VCaP (cell line): Measurements from ENCODE around the gene CPZ.
A peak's percentile ranks its signal among the peaks of the same experiment; 100 is the strongest.

ENCODE experiments used
- H3K27ac ChIP-seq: fragments of 450-650 bp; 2 replicates; pipeline ENCODE4 v1.5.1; 2017
- TF ChIP-seq, protein P1 (sequence below): fragments of 450-650 bp; conservative IDR thresholded peaks from 2 replicates; pipeline ENCODE4 v1.5.1; 2017; ENCODE audit warnings: mild to moderate bottlenecking, moderate library complexity

Gene CPZ

GRCh38 chr4:8552581-8553205 lies 39.9 kb upstream of the CPZ start:
- no peak overlapping the region for H3K27ac ChIP-seq
- TF ChIP-seq, protein P1, sequence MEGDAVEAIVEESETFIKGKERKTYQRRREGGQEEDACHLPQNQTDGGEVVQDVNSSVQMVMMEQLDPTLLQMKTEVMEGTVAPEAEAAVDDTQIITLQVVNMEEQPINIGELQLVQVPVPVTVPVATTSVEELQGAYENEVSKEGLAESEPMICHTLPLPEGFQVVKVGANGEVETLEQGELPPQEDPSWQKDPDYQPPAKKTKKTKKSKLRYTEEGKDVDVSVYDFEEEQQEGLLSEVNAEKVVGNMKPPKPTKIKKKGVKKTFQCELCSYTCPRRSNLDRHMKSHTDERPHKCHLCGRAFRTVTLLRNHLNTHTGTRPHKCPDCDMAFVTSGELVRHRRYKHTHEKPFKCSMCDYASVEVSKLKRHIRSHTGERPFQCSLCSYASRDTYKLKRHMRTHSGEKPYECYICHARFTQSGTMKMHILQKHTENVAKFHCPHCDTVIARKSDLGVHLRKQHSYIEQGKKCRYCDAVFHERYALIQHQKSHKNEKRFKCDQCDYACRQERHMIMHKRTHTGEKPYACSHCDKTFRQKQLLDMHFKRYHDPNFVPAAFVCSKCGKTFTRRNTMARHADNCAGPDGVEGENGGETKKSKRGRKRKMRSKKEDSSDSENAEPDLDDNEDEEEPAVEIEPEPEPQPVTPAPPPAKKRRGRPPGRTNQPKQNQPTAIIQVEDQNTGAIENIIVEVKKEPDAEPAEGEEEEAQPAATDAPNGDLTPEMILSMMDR, result no peak

GRCh38 chr4:8553216-8553615 lies 39.3 kb upstream of the CPZ start:
- no peak overlapping the region for H3K27ac ChIP-seq
- TF ChIP-seq, protein P1, result no peak

DNA sequence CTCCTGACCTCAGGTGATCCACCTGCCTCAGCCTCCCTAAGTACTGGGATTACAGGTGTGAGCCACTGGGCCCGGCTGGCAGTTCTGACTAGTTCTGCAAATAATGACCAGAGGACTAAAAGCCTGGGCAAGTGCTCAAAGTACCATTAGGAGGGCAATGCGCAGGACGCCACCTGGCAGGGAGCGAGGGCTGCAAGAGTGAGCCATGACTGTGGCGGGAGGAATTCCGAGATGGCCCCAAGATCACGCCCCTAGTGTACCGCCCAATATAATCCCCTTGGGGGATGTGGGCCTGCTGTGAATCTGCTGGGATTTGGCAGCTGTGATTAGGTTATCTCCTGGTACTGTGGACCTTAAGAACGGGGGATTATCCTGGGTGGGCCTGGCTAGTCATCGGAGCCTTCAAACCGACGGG lies 38.6 kb upstream of the CPZ start:
- no peak overlapping the region for H3K27ac ChIP-seq
- TF ChIP-seq, protein P1, result no peak

DNA sequence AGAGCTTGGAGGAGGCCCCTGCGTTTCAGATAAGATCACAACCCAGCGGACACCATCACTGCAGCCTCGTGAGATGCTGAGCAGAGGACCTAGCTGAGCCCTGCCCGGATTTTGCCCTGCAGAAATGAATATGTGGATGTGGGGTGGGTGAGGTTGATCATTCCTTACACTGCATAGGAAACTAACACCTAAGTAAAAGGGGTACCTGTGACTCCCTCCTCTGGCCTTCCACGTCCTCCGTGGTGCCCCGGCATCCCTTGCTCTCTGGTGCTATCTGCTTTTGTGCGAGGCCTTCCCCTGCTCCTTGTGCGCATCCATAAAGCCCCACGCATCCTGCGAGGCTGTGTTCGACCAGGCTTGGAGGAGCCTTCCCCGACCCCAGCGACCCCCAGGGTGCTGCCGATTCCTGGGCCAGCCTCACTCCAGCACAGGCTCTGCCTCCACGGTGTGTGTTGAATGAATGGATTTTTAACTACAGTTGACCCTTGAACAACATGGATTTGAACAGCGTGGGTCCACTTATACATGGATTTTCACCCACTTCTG lies 37.9 kb upstream of the CPZ start:
- no peak overlapping the region for H3K27ac ChIP-seq
- TF ChIP-seq, protein P1, result no peak

DNA sequence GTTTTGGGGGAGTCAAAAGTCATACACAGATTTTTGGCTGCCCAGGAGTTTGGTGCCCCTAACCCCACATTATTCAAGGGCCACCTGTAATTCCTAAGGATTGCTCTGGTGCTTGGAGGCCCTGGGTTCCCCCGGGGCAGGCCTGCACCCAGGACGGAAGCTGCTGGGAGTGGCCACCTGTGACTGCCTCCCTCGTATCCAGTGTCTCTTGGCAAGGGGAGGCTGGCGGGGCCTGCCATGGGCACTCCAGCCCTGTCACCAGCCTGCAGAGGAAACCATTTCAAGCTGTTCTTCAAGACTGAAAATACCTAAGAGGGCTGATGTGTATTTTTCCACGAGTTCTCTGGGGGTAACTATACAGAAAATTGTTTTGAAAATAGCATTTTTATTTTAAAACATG lies 36.8 kb upstream of the CPZ start:
- no peak overlapping the region for H3K27ac ChIP-seq
- TF ChIP-seq, protein P1, result no peak

- H3K27ac ChIP-seq, result peak overlapping the region; percentile 10; the same call in 1 of the 2 replicates
- TF ChIP-seq, protein P1, result no peak
Measured at GRCh38 chr4:8556341-8557150, 36.0 kb upstream of the CPZ start.
